CD14-positive monocyte (primary cell): ENCODE measurements around the gene MX2. TPM values are rescaled to one million over a fixed set of nuclear protein-coding genes. Genes with fewer than 3 reads are reported as not detected.

Source experiments
- DNase-seq, 3 donors: peaks; one replicate each; pipeline ENCODE4 v3.0.0-alpha.2; 2011 to 2022
- H2AFZ ChIP-seq: 2 replicates; pipeline ENCODE4 v1.6.0; 2012; ENCODE audit warnings: mild to moderate bottlenecking, low read depth, low read length, inconsistent platforms; ENCODE audit not compliant: insufficient read depth, poor library complexity, severe bottlenecking
- H3K27ac ChIP-seq, 2 donors: 1 replicate in 1 of 2; 2 replicates in 1 of 2; pipeline ENCODE4 v1.5.1; 2012 to 2013; ENCODE audit warnings: low read length in 2 of 2, control low read depth in 1 of 2, inconsistent platforms in 1 of 2, low read depth in 1 of 2, mild to moderate bottlenecking in 1 of 2
- H3K27me3 ChIP-seq, 2 donors: one replicate each; pipeline versions ENCODE4 v1.6.0 to v1.6.1; 2011 to 2013; ENCODE audit warnings: low read length in 2 of 2; ENCODE audit not compliant: control insufficient read depth in 2 of 2, insufficient read depth in 2 of 2
- H3K36me3 ChIP-seq, 2 donors: replicated peaks in 1 of 2; 1 replicate in 1 of 2; 2 replicates in 1 of 2; pipeline versions ENCODE4 v1.5.1 to v1.6.1; 2012 to 2013; ENCODE audit warnings: low read length in 2 of 2, control low read depth in 1 of 2, inconsistent platforms in 1 of 2, mild to moderate bottlenecking in 1 of 2; ENCODE audit not compliant: insufficient read depth in 2 of 2, control insufficient read depth in 1 of 2
- H3K4me1 ChIP-seq, 2 donors: 1 replicate in 1 of 2; 2 replicates in 1 of 2; pipeline versions ENCODE4 v1.5.1 to v1.6.1; 2012 to 2013; ENCODE audit warnings: low read length in 2 of 2, control low read depth in 1 of 2, inconsistent platforms in 1 of 2, mild to moderate bottlenecking in 1 of 2, moderate library complexity in 1 of 2; ENCODE audit not compliant: insufficient read depth in 2 of 2, control insufficient read depth in 1 of 2
- H3K4me2 ChIP-seq: replicated peaks from 2 replicates; pipeline ENCODE3; 2012; ENCODE audit warnings: low read length, moderate library complexity, mild to moderate bottlenecking; ENCODE audit not compliant: poor library complexity, severe bottlenecking; ENCODE audit errors: extremely low read depth
- H3K4me3 ChIP-seq, 3 experiments: fragments of 200-600 bp in 1 of 3; sonication (generic) in 1 of 3; replicated peaks in 1 of 3; 1 replicate in 2 of 3; 2 replicates in 1 of 3; pipeline ENCODE4 v1.5.1; 2011 to 2013; ENCODE audit warnings: low read length in 3 of 3, mild to moderate bottlenecking in 3 of 3, control low read depth in 2 of 3, low read depth in 2 of 3, inconsistent platforms in 1 of 3, moderate library complexity in 1 of 3
- H3K79me2 ChIP-seq: 2 replicates; pipeline ENCODE4 v1.6.0; 2012; ENCODE audit warnings: mild to moderate bottlenecking, control low read depth, inconsistent platforms, low read length, moderate library complexity; ENCODE audit not compliant: insufficient read depth
- H3K9ac ChIP-seq: 2 replicates; pipeline ENCODE4 v1.6.0; 2017; ENCODE audit warnings: low read length, mild to moderate bottlenecking; ENCODE audit not compliant: insufficient read depth, poor library complexity, severe bottlenecking
- H3K9me3 ChIP-seq, 2 donors: replicated peaks in 1 of 2; 1 replicate in 1 of 2; 2 replicates in 1 of 2; pipeline versions ENCODE4 v1.5.1 to v1.6.1; 2012 to 2013; ENCODE audit warnings: low read length in 2 of 2, control low read depth in 1 of 2; ENCODE audit not compliant: control insufficient read depth in 1 of 2, insufficient read depth in 1 of 2
- H4K20me1 ChIP-seq: 2 replicates; pipeline ENCODE4 v1.6.0; 2012; ENCODE audit warnings: mild to moderate bottlenecking, low read length, control low read depth, moderate library complexity; ENCODE audit not compliant: insufficient read depth
- H3K27ac Mint-ChIP-seq, 7 donors: one replicate each; pipeline ENCODE4 v1.8.0; 2020; ENCODE audit warnings: mild to moderate bottlenecking in 7 of 7, mixed read lengths in 7 of 7, moderate library complexity in 6 of 7, inconsistent platforms in 2 of 7
- H3K27me3 Mint-ChIP-seq, 3 donors: one replicate each; pipeline ENCODE4 v1.8.0; 2021 to 2022; ENCODE audit warnings: low read depth in 3 of 3, mild to moderate bottlenecking in 3 of 3, mixed read lengths in 3 of 3, moderate library complexity in 3 of 3, inconsistent platforms in 1 of 3
- H3K36me3 Mint-ChIP-seq, 2 donors: one replicate each; pipeline ENCODE4 v1.8.0; 2020; ENCODE audit warnings: mixed read lengths in 2 of 2, inconsistent platforms in 1 of 2, mild to moderate bottlenecking in 1 of 2
- H3K4me1 Mint-ChIP-seq: one replicate; pipeline ENCODE4 v1.8.0; 2020; ENCODE audit warnings: mild to moderate bottlenecking, mixed read lengths
- H3K4me3 Mint-ChIP-seq, 2 donors: one replicate each; pipeline ENCODE4 v1.8.0; 2020; ENCODE audit warnings: mild to moderate bottlenecking in 2 of 2, mixed read lengths in 2 of 2, moderate library complexity in 1 of 2
- H3K9me3 Mint-ChIP-seq, 7 donors: one replicate each; pipeline ENCODE4 v1.8.0; 2020 to 2022; ENCODE audit warnings: mixed read lengths in 7 of 7, mild to moderate bottlenecking in 6 of 7, moderate library complexity in 6 of 7, inconsistent platforms in 2 of 7
- WGBS: methylation state at CpG from one replicate; pipeline ENCODE4 v1.1.5; 2013; ENCODE audit warnings: missing lambda C conversion rate; ENCODE audit not compliant: insufficient coverage; 5-methylcytosine and 5-hydroxymethylcytosine counted together
- intact Hi-C, 2 donors: fragments of 100-400 bp; cut with micrococcal nuclease; formaldehyde crosslinking; loops; one replicate each; pipeline versions ENCODE4 v1.15.0 to v1.15.1; 2023
- polyA plus RNA-seq, 3 donors: library from polyadenylated mRNA; depleted of rRNA in 1 of 3; unstranded in 2 of 3; stranded (reverse) in 1 of 3; fragments of 300-500 nt in 2 of 3; fragments of >200 nt in 1 of 3; fragmentation: Illumina TruSeq in 2 of 3; gene quantifications; 1 replicate in 2 of 3; 2 replicates in 1 of 3; pipeline ENCODE4 v1.2.3, GENCODE V29; 2012 to 2021
- TF ChIP-seq, protein P1 (sequence below): fragments of 200-600 bp; IDR thresholded peaks from one replicate; pipeline ENCODE4 v1.8.0; 2022; ENCODE audit warnings: antibody characterized with exemption, mild to moderate bottlenecking

Gene MX2
- polyA plus RNA-seq, 3 donors: 43.1 to 79.4 (median 50.3) TPM

DNA sequence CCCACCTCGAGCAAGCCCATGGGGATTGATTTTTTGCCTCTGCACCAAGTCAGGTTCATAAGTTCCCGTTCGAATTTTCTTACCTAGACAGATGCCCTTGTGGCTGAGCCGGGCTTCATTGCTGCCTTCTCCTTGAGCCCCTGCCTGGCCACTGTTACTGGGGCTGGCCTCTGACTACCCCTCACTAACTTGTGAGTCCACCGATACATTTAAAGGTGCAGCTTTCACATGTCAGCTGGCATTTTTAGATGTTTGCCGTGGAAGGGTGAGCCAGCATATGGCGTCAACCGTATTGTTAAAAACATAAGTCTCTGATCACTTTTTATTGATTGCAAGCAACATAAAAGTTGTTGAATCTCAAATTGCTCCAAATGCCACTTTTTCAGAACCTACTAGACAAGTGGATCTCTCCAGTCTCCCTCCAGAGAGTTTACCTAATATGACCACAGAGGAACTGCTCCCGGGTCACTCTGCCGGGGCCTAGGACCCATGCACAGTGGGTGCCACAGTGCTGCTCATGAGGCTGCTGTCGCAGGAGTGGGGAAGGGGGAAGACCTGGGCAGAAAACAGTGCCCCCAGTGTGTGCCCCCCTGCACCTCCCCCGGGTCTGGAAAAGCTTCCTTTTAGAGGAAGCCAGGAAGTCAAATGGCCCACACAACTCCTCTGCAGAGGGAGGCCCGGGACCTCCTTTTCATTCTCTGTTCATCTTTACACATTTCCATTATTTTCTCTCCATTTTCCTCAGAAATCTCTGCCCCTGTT is 83.1 kb downstream of the MX2 start:
- Histone ChIP-seq H4K20me1 (peaks cover 4% of the 10 kb centered on the region), H3K79me2 (no peaks in the 10 kb centered on the region), H3K4me1 (no peaks in the 10 kb centered on the region), H3K4me3 (no peak overlapping the region), H3K4me2 (no peak overlapping the region), H2AFZ (no peak overlapping the region), H3K9ac (no peak overlapping the region), H3K9me3 (no peaks in the 10 kb centered on the region), H3K36me3 (peaks cover 85 to 100% of the 10 kb centered on the region in 2 donors), H3K27ac (no peak overlapping the region), H3K27me3 (no peaks in the 10 kb centered on the region)
- Mint-ChIP-seq H3K4me3 (no peak overlapping the region), H3K9me3 (peaks cover 0 to 3% (median 0%) of the 10 kb centered on the region in 7 donors), H3K4me1 (no peaks in the 10 kb centered on the region), H3K27ac (no peak overlapping the region), H3K36me3 (peaks cover 94 to 100% of the 10 kb centered on the region in 2 donors), H3K27me3 (peaks cover 0 to 2% (median 0%) of the 10 kb centered on the region in 3 donors)
- TF ChIP-seq, protein P1, sequence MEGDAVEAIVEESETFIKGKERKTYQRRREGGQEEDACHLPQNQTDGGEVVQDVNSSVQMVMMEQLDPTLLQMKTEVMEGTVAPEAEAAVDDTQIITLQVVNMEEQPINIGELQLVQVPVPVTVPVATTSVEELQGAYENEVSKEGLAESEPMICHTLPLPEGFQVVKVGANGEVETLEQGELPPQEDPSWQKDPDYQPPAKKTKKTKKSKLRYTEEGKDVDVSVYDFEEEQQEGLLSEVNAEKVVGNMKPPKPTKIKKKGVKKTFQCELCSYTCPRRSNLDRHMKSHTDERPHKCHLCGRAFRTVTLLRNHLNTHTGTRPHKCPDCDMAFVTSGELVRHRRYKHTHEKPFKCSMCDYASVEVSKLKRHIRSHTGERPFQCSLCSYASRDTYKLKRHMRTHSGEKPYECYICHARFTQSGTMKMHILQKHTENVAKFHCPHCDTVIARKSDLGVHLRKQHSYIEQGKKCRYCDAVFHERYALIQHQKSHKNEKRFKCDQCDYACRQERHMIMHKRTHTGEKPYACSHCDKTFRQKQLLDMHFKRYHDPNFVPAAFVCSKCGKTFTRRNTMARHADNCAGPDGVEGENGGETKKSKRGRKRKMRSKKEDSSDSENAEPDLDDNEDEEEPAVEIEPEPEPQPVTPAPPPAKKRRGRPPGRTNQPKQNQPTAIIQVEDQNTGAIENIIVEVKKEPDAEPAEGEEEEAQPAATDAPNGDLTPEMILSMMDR: no peak
- WGBS: 84% methylated on average over 11 of the region's 13 CpGs
- intact Hi-C loops: no loop called here
- DNase-seq: no peak

DNA sequence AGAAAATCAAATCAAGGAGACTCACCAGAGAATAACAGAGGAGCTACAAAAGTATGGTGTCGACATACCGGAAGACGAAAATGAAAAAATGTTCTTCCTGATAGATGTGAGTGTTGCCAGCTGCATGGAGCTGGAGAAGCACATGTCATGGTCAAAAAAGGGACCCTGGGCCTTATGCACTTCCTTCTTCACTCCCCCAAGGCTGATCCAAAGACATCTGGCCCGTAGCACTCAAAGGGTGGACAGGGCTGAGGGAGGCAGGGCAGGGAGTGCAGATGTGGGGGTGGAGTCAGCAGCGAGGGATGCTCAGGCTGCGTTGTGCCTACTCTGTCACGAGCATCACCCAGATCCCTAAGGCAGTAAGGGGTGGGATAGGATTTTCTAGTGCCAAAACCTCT is 83.6 kb downstream of the MX2 start:
- Histone ChIP-seq H3K36me3 (peaks cover 80 to 100% of the 10 kb centered on the region in 2 donors), H4K20me1 (peaks cover 4% of the 10 kb centered on the region), H3K27ac (no peak overlapping the region), H3K79me2 (no peaks in the 10 kb centered on the region), H3K4me1 (no peaks in the 10 kb centered on the region), H3K9ac (no peak overlapping the region), H3K4me2 (no peak overlapping the region), H2AFZ (no peak overlapping the region), H3K4me3 (no peak overlapping the region), H3K9me3 (no peaks in the 10 kb centered on the region), H3K27me3 (no peaks in the 10 kb centered on the region)
- Mint-ChIP-seq H3K4me1 (no peaks in the 10 kb centered on the region), H3K36me3 (peaks cover 94 to 99% of the 10 kb centered on the region in 2 donors), H3K27me3 (peaks cover 0 to 2% (median 0%) of the 10 kb centered on the region in 3 donors), H3K4me3 (no peak overlapping the region), H3K9me3 (peaks cover 0 to 3% (median 0%) of the 10 kb centered on the region in 7 donors), H3K27ac (no peak overlapping the region)
- no CpG with 5 or more reads among the region's 7 CpGs for WGBS
- no peak for DNase-seq
- intact Hi-C loops: no loop called here
- TF ChIP-seq, protein P1: no peak
